Loucy (cell line): ENCODE measurements around the gene FAM83C.

Experiments used
- H2AFZ ChIP-seq: fragments of 200-600 bp; sonication (generic); 2 replicates; pipeline ENCODE4 v1.6.0; 2016; ENCODE audit warnings: antibody characterized with exemption, mild to moderate bottlenecking, low read length, moderate library complexity
- H3F3A ChIP-seq: fragments of 200-600 bp; 2 replicates; pipeline ENCODE4 v1.6.0; 2016; ENCODE audit warnings: antibody characterized with exemption, low read depth, mild to moderate bottlenecking
- H3K27me3 ChIP-seq: fragments of 200-600 bp; sonication (generic); 2 replicates; pipeline ENCODE4 v1.6.1; 2014; ENCODE audit warnings: low read length, mild to moderate bottlenecking; ENCODE audit not compliant: insufficient read depth, poor library complexity, severe bottlenecking
- H3K36me3 ChIP-seq: fragments of 200-600 bp; sonication (generic); 2 replicates; pipeline ENCODE4 v1.6.1; 2016; ENCODE audit warnings: low read length; ENCODE audit not compliant: insufficient read depth
- H3K4me1 ChIP-seq: fragments of 200-600 bp; sonication (generic); 2 replicates; pipeline ENCODE4 v1.5.1; 2014; ENCODE audit warnings: low read length, mild to moderate bottlenecking; ENCODE audit not compliant: insufficient read depth, poor library complexity, severe bottlenecking
- H3K4me2 ChIP-seq: fragments of 200-600 bp; sonication (generic); 2 replicates; pipeline ENCODE4 v1.6.0; 2014; ENCODE audit warnings: antibody characterized with exemption, low read length, low read depth, mild to moderate bottlenecking; ENCODE audit not compliant: poor library complexity, severe bottlenecking
- H3K4me3 ChIP-seq: fragments of 200-600 bp; sonication (generic); 2 replicates; pipeline ENCODE4 v1.5.1; 2014; ENCODE audit warnings: low read length, mild to moderate bottlenecking, mixed read lengths; ENCODE audit not compliant: poor library complexity, severe bottlenecking
- H3K79me2 ChIP-seq: fragments of 200-600 bp; sonication (generic); 2 replicates; pipeline ENCODE4 v1.6.1; 2014; ENCODE audit warnings: low read length; ENCODE audit not compliant: insufficient read depth
- H3K9ac ChIP-seq: fragments of 200-600 bp; sonication (generic); 2 replicates; pipeline ENCODE4 v1.6.0; 2014; ENCODE audit warnings: mild to moderate bottlenecking, low read depth, low read length, moderate library complexity; ENCODE audit not compliant: poor library complexity, severe bottlenecking
- H3K9me2 ChIP-seq: fragments of 200-600 bp; sonication (generic); replicated peaks from 2 replicates; pipeline ENCODE4 v1.6.1; 2016; ENCODE audit warnings: low read depth, low read length, mixed read lengths
- H3K9me3 ChIP-seq: fragments of 200-600 bp; sonication (generic); 2 replicates; pipeline ENCODE4 v1.6.1; 2014; ENCODE audit warnings: mild to moderate bottlenecking, antibody characterized with exemption, low read length, low read depth; ENCODE audit not compliant: insufficient read depth
- H4K20me1 ChIP-seq: fragments of 200-600 bp; sonication (generic); 2 replicates; pipeline ENCODE4 v1.6.0; 2014; ENCODE audit warnings: antibody characterized with exemption, low read length, mild to moderate bottlenecking; ENCODE audit not compliant: insufficient read depth, poor library complexity, severe bottlenecking
- CTCF ChIP-seq: fragments of 200-600 bp; sonication (generic); conservative IDR thresholded peaks from 2 replicates; pipeline ENCODE4 v1.5.1; 2014; ENCODE audit warnings: mild to moderate bottlenecking, antibody characterized with exemption, low read length
- EZH2phosphoT487 ChIP-seq: fragments of 200-600 bp; IDR thresholded peaks from 2 replicates; pipeline ENCODE4 v1.6.1; 2018; ENCODE audit warnings: antibody characterized with exemption, mild to moderate bottlenecking, moderate library complexity, borderline replicate concordance

The FAM83C gene

GRCh38 chr20:35238170-35238569, 54.1 kb downstream of the FAM83C start:
- Histone ChIP-seq H2AFZ (no peak overlapping the region), H3K9me3 (no peaks in the 10 kb centered on the region), H3K4me2 (no peak overlapping the region), H3F3A (no peaks in the 10 kb centered on the region), H3K4me3 (no peak overlapping the region), H3K4me1 (no peaks in the 10 kb centered on the region), H4K20me1 (no peaks in the 10 kb centered on the region), H3K9me2 (no peaks in the 10 kb centered on the region), H3K79me2 (no peaks in the 10 kb centered on the region), H3K9ac (no peak overlapping the region), H3K27me3 (no peaks in the 10 kb centered on the region), H3K36me3 (no peaks in the 10 kb centered on the region)
- TF ChIP-seq CTCF (no peak), EZH2phosphoT487 (no peak)

- H3K9me3 ChIP-seq, result no peaks in the 10 kb centered on the region
- H3K9ac ChIP-seq, result no peak overlapping the region
- no peak overlapping the region for H2AFZ ChIP-seq
- no peaks in the 10 kb centered on the region for H3K9me2 ChIP-seq
- no peaks in the 10 kb centered on the region for H3K36me3 ChIP-seq
- H3K79me2 ChIP-seq, result no peaks in the 10 kb centered on the region
- no peaks in the 10 kb centered on the region for H3K27me3 ChIP-seq
- H3K4me1 ChIP-seq, result peaks cover 4% of the 10 kb centered on the region
- no peak overlapping the region for H3K4me3 ChIP-seq
- no peaks in the 10 kb centered on the region for H4K20me1 ChIP-seq
- H3K4me2 ChIP-seq, result no peak overlapping the region
- no peak for TF ChIP-seq EZH2phosphoT487
- no peak for TF ChIP-seq CTCF
- H3F3A ChIP-seq, result no peaks in the 10 kb centered on the region
Measured at GRCh38 chr20:35237486-35237885, 54.7 kb downstream of the FAM83C start.

- Histone ChIP-seq H3K36me3 (no peaks in the 10 kb centered on the region), H3K9me2 (no peaks in the 10 kb centered on the region)
Measured at GRCh38 chr20:35235881-35236280, 56.3 kb downstream of the FAM83C start.

More at GRCh38 chr20:35235881-35236280, 56.3 kb downstream of the FAM83C start:
- Histone ChIP-seq H3K79me2 (no peaks in the 10 kb centered on the region), H3K27me3 (no peaks in the 10 kb centered on the region), H3K9ac (no peak overlapping the region), H3K4me2 (no peak overlapping the region), H3F3A (no peaks in the 10 kb centered on the region), H2AFZ (no peak overlapping the region), H4K20me1 (no peaks in the 10 kb centered on the region), H3K9me3 (no peaks in the 10 kb centered on the region), H3K4me1 (peaks cover 15% of the 10 kb centered on the region), H3K4me3 (no peak overlapping the region)
- TF ChIP-seq CTCF (no peak), EZH2phosphoT487 (no peak)
